HEK293T (cell line): ENCODE results near the gene NEURL1.
"Not testable (repeated sequence)": the region's sequence is repeated elsewhere in the genome, so short reads cannot be mapped to it uniquely, and the experiment has no call there.

Source experiments
- CTCF ChIA-PET: fragments of 350-600 bp; formaldehyde crosslinking; extraction: SDS; loops from one replicate; lab custom pipeline; 2021; ENCODE audit warnings: antibody characterized with exemption, inconsistent platforms; lab: Yijun Ruan, JAX
- POLR2A ChIA-PET: fragments of 350-600 bp; formaldehyde crosslinking; extraction: SDS; loops from one replicate; lab custom pipeline; 2020; ENCODE audit warnings: antibody characterized with exemption, inconsistent platforms; lab: Yijun Ruan, JAX
- DNase-seq: peaks from one replicate; pipeline ENCODE4 v3.0.0; 2012; ENCODE audit warnings: mixed read lengths; ENCODE audit errors: extremely low spot score
- ARNT ChIP-seq: fragments of 450-650 bp; IDR thresholded peaks from 2 replicates; pipeline ENCODE4 v1.6.1; 2017; ENCODE audit warnings: mild to moderate bottlenecking
- BHLHE40 ChIP-seq: fragments of 450-650 bp; IDR thresholded peaks from 2 replicates; pipeline ENCODE4 v1.6.1; 2016; ENCODE audit warnings: mild to moderate bottlenecking, moderate library complexity, borderline replicate concordance
- CTBP1 ChIP-seq: fragments of 450-650 bp; IDR thresholded peaks from 2 replicates; pipeline ENCODE4 v1.6.1; 2016; ENCODE audit warnings: borderline replicate concordance
- ELF4 ChIP-seq: fragments of 450-650 bp; IDR thresholded peaks from 2 replicates; pipeline ENCODE4 v1.6.1; 2017; ENCODE audit warnings: antibody characterized with exemption
- FOXA1 ChIP-seq: fragments of 450-650 bp; IDR thresholded peaks from 2 replicates; pipeline ENCODE4 v1.6.1; 2016; ENCODE audit warnings: mild to moderate bottlenecking
- FOXK2 ChIP-seq: fragments of 450-650 bp; IDR thresholded peaks from 2 replicates; pipeline ENCODE4 v1.6.1; 2016; ENCODE audit warnings: mild to moderate bottlenecking
- FOXM1 ChIP-seq: fragments of 450-650 bp; IDR thresholded peaks from 2 replicates; pipeline ENCODE4 v1.6.1; 2017; ENCODE audit warnings: mild to moderate bottlenecking, borderline replicate concordance
- HDGF ChIP-seq: fragments of 450-650 bp; IDR thresholded peaks from 2 replicates; pipeline ENCODE4 v1.6.1; 2017; ENCODE audit warnings: antibody characterized with exemption, borderline replicate concordance
- L3MBTL2 ChIP-seq: fragments of 450-650 bp; conservative IDR thresholded peaks from 2 replicates; pipeline ENCODE4 v1.6.1; 2016; ENCODE audit warnings: mild to moderate bottlenecking
- LEF1 ChIP-seq: fragments of 450-650 bp; IDR thresholded peaks from 2 replicates; pipeline ENCODE4 v1.6.1; 2017; ENCODE audit warnings: mild to moderate bottlenecking, borderline replicate concordance
- NFRKB ChIP-seq: fragments of 450-650 bp; IDR thresholded peaks from 2 replicates; pipeline ENCODE4 v1.6.1; 2016; ENCODE audit warnings: mild to moderate bottlenecking, moderate library complexity
- PKNOX1 ChIP-seq: fragments of 450-650 bp; IDR thresholded peaks from 2 replicates; pipeline ENCODE4 v1.6.1; 2016
- SP1 ChIP-seq: fragments of 450-650 bp; IDR thresholded peaks from 2 replicates; pipeline ENCODE4 v1.6.1; 2017
- SUZ12 ChIP-seq: fragments of 450-650 bp; IDR thresholded peaks from 2 replicates; pipeline ENCODE4 v1.6.1; 2016; ENCODE audit warnings: mild to moderate bottlenecking
- TARDBP ChIP-seq: fragments of 450-650 bp; IDR thresholded peaks from 2 replicates; pipeline ENCODE4 v1.6.1; 2016
- ZNF384 ChIP-seq: fragments of 450-650 bp; IDR thresholded peaks from 2 replicates; pipeline ENCODE4 v1.6.1; 2016

Gene NEURL1

GRCh38 chr10:103602852-103603155 lies 109.3 kb downstream of the NEURL1 start:
- DNase-seq, result no peak
- TF ChIP-seq NFRKB, result no peak
- no peak for TF ChIP-seq ELF4
- CTCF ChIA-PET, result no interaction called here
- POLR2A ChIA-PET, result no interaction called here

GRCh38 chr10:103603382-103603781 lies 109.9 kb downstream of the NEURL1 start:
- TF ChIP-seq CTBP1 (no peak), ELF4 (no peak), FOXA1 (no peak), BHLHE40 (no peak), SUZ12 (no peak), TARDBP (no peak), L3MBTL2 (no peak), FOXM1 (no peak), PKNOX1 (no peak), SP1 (no peak), HDGF (no peak), LEF1 (no peak), ARNT (no peak), FOXK2 (no peak), NFRKB (no peak), ZNF384 (no peak)
- ChIA-PET POLR2A (no interaction called here), CTCF (no interaction called here)
- no peak for DNase-seq

- DNase-seq, result peak; percentile 82
- ChIA-PET POLR2A (interaction anchor here (0.9 kb wide), 1 partner anchor 16 kb away, joined by 3 read pairs; no protein-coding TSS in a partner anchor), CTCF (interaction anchor here (0.6 to 1.5 kb wide), 6 partner anchors 14 to 404 kb away, joined by 3 to 6 read pairs (median 4); no protein-coding TSS in a partner anchor)
- TF ChIP-seq NFRKB (no peak), FOXA1 (no peak), ZNF384 (no peak), ARNT (no peak), SP1 (no peak), LEF1 (no peak), ELF4 (no peak), FOXM1 (no peak), PKNOX1 (no peak), SUZ12 (no peak)
These were observed 112.0 kb downstream of the NEURL1 start for GRCh38 chr10:103605359-103606096.

GRCh38 chr10:103606097-103606438 lies 112.6 kb downstream of the NEURL1 start:
- DNase-seq, result not testable (repeated sequence)
- ChIA-PET POLR2A (interaction anchor here (0.9 kb wide), 1 partner anchor 16 kb away, joined by 3 read pairs; no protein-coding TSS in a partner anchor), CTCF (interaction anchor here (0.6 to 1.5 kb wide), 6 partner anchors 23 to 404 kb away, joined by 3 to 6 read pairs (median 3); no protein-coding TSS in a partner anchor)

GRCh38 chr10:103607051-103607450 lies 113.5 kb downstream of the NEURL1 start:
- DNase-seq, POLR2A ChIA-PET, CTCF ChIA-PET: not testable (repeated sequence)

- DNase-seq, CTCF ChIA-PET, POLR2A ChIA-PET: not testable (repeated sequence)
These were observed 114.6 kb downstream of the NEURL1 start for GRCh38 chr10:103608056-103608455.

GRCh38 chr10:103609231-103610082 lies 116.0 kb downstream of the NEURL1 start:
- ChIA-PET CTCF (interaction anchor here (1.1 kb wide), 1 partner anchor 76 kb away, joined by 4 read pairs; no protein-coding TSS in a partner anchor), POLR2A (interaction anchor here (1.0 kb wide), 1 partner anchor 52 kb away, joined by 3 read pairs; no protein-coding TSS in a partner anchor)
- TF ChIP-seq L3MBTL2 (no peak), TARDBP (no peak), ZNF384 (no peak), HDGF (no peak), CTBP1 (no peak), NFRKB (no peak), FOXK2 (no peak), LEF1 (no peak), SP1 (no peak), PKNOX1 (no peak), BHLHE40 (no peak), FOXM1 (no peak), ARNT (no peak)
- DNase-seq, result no peak
